Measurements from ENCODE around the gene GZMB. TPM values are rescaled to one million over a fixed set of nuclear protein-coding genes. Genes with fewer than 3 reads are reported as not detected.

GZMB gene, protein sequence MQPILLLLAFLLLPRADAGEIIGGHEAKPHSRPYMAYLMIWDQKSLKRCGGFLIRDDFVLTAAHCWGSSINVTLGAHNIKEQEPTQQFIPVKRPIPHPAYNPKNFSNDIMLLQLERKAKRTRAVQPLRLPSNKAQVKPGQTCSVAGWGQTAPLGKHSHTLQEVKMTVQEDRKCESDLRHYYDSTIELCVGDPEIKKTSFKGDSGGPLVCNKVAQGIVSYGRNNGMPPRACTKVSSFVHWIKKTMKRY
- total RNA-seq (2021) = not detected in 2 replicates
- long read RNA-seq = 0 reads

DNA sequence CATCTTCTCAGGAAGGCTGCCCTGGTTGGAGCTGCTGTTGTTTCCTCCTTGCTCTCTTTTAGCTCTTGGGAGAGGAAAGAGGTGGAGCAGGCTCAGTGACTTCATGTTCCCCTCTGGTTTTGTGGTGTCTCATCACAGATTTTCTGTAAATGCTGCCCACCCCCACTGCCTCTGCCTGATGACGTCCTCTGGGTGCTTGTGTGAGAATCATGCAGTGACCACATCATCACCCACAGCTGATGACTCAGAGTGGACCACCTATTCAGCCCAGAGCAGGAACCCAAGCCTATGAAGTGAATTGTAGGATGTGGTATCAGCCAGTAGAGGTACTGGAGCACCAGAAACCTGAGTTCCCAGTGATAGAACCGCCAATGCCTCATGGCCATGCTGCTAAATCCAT lies at the start of gene GZMB:
Gene GZMB (minus strand): TSS at position 33 of the 400 bp plus-strand sequence. CDS start 30 bp downstream, at position 3.
- no peak within 1 kb of the TSS for H3K14ac ChIP-seq (ENCODE audit: insufficient read depth, low read length)
- no peak for TF ChIP-seq CTCF (conservative IDR thresholded peaks at IDR 0.05)
- H3K27me3 ChIP-seq (ENCODE audit: insufficient read depth, low read length) = no peaks in the 10 kb centered on the region
- no peaks in the 10 kb centered on the region for H3K23me2 ChIP-seq (ENCODE audit: insufficient read length, low read depth, low read length, poor library complexity, severe bottlenecking)
- no peaks in the 10 kb centered on the region for H3K9me3 ChIP-seq (ENCODE audit: control insufficient read depth, low read depth, low read length)
- H2AFZ ChIP-seq (ENCODE audit: low read length) = no peak within 1 kb of the TSS
- no peak within 1 kb of the TSS for H4K5ac ChIP-seq (ENCODE audit: insufficient read length, low read depth, low read length)
- Mint-ChIP-seq H3K36me3 (ENCODE audit: insufficient read depth in 1 of 3, low read depth in 3 of 3) (peaks cover 0 to 24% (median 7%) of the 10 kb centered on the region in 3 experiments; a peak in 4 of 7 replicates), H3K4me3 (no peak within 1 kb of the TSS), H3K4me1 (no peaks in the 10 kb centered on the region), H3K27me3 (ENCODE audit: low read depth) (peaks cover 9% of the 10 kb centered on the region), H3K9me3 (peaks cover 2 to 87% of the 10 kb centered on the region in 2 experiments; a peak in 3 of 5 replicates), H3K27ac (no peak within 1 kb of the TSS)
- H3T11ph ChIP-seq (ENCODE audit: low read length) = no peak within 1 kb of the TSS
- H3K4ac ChIP-seq (ENCODE audit: low read depth, low read length) = no peak within 1 kb of the TSS
- no peak within 1 kb of the TSS for H2BK20ac ChIP-seq (ENCODE audit: low read depth, low read length, poor library complexity, severe bottlenecking)
- no peak within 1 kb of the TSS for H4K8ac ChIP-seq (replicated peaks; ENCODE audit: insufficient read length, low read depth, low read length)
- no peaks in the 10 kb centered on the region for H3K79me2 ChIP-seq (ENCODE audit: insufficient read depth, low read length)
- no peak within 1 kb of the TSS for H3K18ac ChIP-seq (ENCODE audit: insufficient read length, low read depth, low read length)
- H3K56ac ChIP-seq (ENCODE audit: insufficient read length, low read depth, low read length) = no peak within 1 kb of the TSS
- H3K4me1 ChIP-seq (ENCODE audit: insufficient read depth, low read length) = no peaks in the 10 kb centered on the region
- no peaks in the 10 kb centered on the region for H3K79me1 ChIP-seq (ENCODE audit: insufficient read depth, low read depth, low read length, poor library complexity, severe bottlenecking)
- H3K9ac ChIP-seq (ENCODE audit: extremely low read depth, insufficient read length, low read length) = no peak within 1 kb of the TSS
- H3K4me2 ChIP-seq (ENCODE audit: insufficient read depth, insufficient read length, low read length) = no peak within 1 kb of the TSS
- H2AK5ac ChIP-seq (ENCODE audit: insufficient read length, low read length) = no peak within 1 kb of the TSS
- no peak within 1 kb of the TSS for H4K91ac ChIP-seq (ENCODE audit: insufficient read length, low read depth, low read length)
- no peak within 1 kb of the TSS for H2BK120ac ChIP-seq (ENCODE audit: low read depth, low read length, poor library complexity, severe bottlenecking)
- no peaks in the 10 kb centered on the region for H4K20me1 ChIP-seq (ENCODE audit: control insufficient read depth, insufficient read depth, insufficient read length)
- no peak within 1 kb of the TSS for H2BK5ac ChIP-seq (ENCODE audit: insufficient read length, low read length)
- H2BK12ac ChIP-seq (ENCODE audit: insufficient read length, low read depth, low read length) = no peak within 1 kb of the TSS
- H3K27ac ChIP-seq (ENCODE audit: insufficient read length, low read depth, low read length) = no peak within 1 kb of the TSS
- no peak within 1 kb of the TSS for H2BK15ac ChIP-seq (ENCODE audit: low read depth, low read length)
- no peak within 1 kb of the TSS for H3K23ac ChIP-seq (ENCODE audit: insufficient read length, low read depth, low read length)
- no CpG with 5 or more reads among the region's 2 CpGs for WGBS (ENCODE audit: extremely low coverage, insufficient read length, low lambda C conversion rate)
- no peak for DNase-seq

Measured in H9 (cell line).